HepG2 (cell line): ENCODE results near the gene OPRL1. TPM values are rescaled to one million over a fixed set of nuclear protein-coding genes. Genes with fewer than 3 reads are reported as not detected.

Experiments used
- ARID2 ChIP-seq: sonication (generic); formaldehyde crosslinking; IDR thresholded peaks from 2 replicates; pipeline ENCODE4 v1.8.1; 2022; ENCODE audit warnings: mild to moderate bottlenecking, missing genetic modification reagents, borderline replicate concordance
- MAX ChIP-seq: IDR thresholded peaks from 2 replicates; pipeline ENCODE4 v1.6.1; 2012; ENCODE audit warnings: inconsistent platforms
- PATZ1 ChIP-seq: sonication (generic); formaldehyde crosslinking; IDR thresholded peaks from 2 replicates; pipeline ENCODE4 v1.4.0; 2020; ENCODE audit warnings: missing genetic modification reagents
- POLR2AphosphoS2 ChIP-seq: IDR thresholded peaks from 2 replicates; pipeline ENCODE4 v1.6.1; 2011; ENCODE audit warnings: low read depth, low read length, improper control_type of control experiment
- ZNF362 ChIP-seq: sonication (generic); formaldehyde crosslinking; IDR thresholded peaks from 2 replicates; pipeline ENCODE4 v1.4.0; 2020; ENCODE audit warnings: missing genetic modification reagents, mild to moderate bottlenecking, borderline replicate concordance
- ZNF646 ChIP-seq: sonication (generic); formaldehyde crosslinking; IDR thresholded peaks from 2 replicates; pipeline ENCODE4 v1.9.0; 2021; ENCODE audit warnings: mild to moderate bottlenecking, missing genetic modification reagents
- ZNF746 ChIP-seq: sonication (generic); formaldehyde crosslinking; IDR thresholded peaks from 2 replicates; pipeline ENCODE4 v1.8.0; 2022; ENCODE audit warnings: mild to moderate bottlenecking, missing genetic modification reagents
- polyA plus RNA-seq, 8 experiments: library from polyadenylated mRNA; depleted of rRNA in 3 of 8; stranded (reverse) in 7 of 8; unstranded in 1 of 8; fragments of >200 nt; fragmentation: Illumina TruSeq in 4 of 8; extraction: Trizol in 4 of 8; gene quantifications; 2 replicates each; pipeline versions ENCODE4 v1.2.1 to v1.2.3, GENCODE V29; 2011 to 2016; ENCODE audit warnings: low read depth in 4 of 8, missing spikeins in 1 of 8, mixed read lengths in 1 of 8; ENCODE audit not compliant: insufficient read depth in 1 of 8
- total RNA-seq, 5 experiments: library from RNA; depleted of rRNA; stranded (reverse); fragments of >200 nt; fragmentation: Illumina TruSeq; extraction: Trizol; gene quantifications; 2 replicates each; pipeline ENCODE4 v1.2.3, GENCODE V29; 2016; ENCODE audit warnings: low read depth in 1 of 5
- TF ChIP-seq, protein P1 (sequence below): sonication (generic); formaldehyde crosslinking; IDR thresholded peaks from 2 replicates; pipeline ENCODE4 v1.4.0; 2020; ENCODE audit warnings: low read depth, mild to moderate bottlenecking, missing genetic modification reagents
- TF ChIP-seq, protein P2 (sequence below), 2 experiments: sonication (generic) in 1 of 2; formaldehyde crosslinking in 1 of 2; IDR thresholded peaks; 2 replicates each; pipeline versions ENCODE4 v1.4.0 to v1.6.1; 2016 to 2020; ENCODE audit warnings: borderline replicate concordance in 1 of 2, low read depth in 1 of 2, mild to moderate bottlenecking in 1 of 2, missing genetic modification reagents in 1 of 2

The OPRL1 gene
- total and polyA plus RNA-seq, 2 of the 13 experiments (the other 11 are each of a cell fraction or from before 2014, with no cell fraction given) = 0.35 to 0.71 TPM

DNA sequence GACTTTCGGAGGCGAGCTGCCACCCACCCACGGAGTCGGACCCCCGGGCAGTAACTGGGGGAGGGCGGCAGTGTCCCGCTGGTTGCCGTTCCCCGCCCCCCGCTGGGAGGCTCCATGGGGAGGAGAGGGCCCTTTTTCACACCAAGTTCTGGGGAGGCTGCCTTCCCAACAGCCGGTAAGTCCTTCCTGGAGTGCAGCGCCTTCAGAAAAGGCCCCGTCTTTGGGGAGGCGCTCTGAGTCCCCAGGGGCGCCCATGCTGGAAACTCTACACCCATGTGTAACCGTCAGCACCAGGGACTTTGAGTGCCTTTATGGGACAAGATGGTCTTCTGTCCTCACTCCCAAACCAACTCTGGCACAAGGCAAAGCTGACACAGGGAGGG lies 30.0 kb upstream of the OPRL1 start (continued):
- TF ChIP-seq ZNF646 (peak; percentile 41; the same call in 1 of the 2 replicates), POLR2AphosphoS2 (no peak), PATZ1 (CRISPR knock-in tag) (peak; percentile 93), ARID2 (CRISPR knock-in tag) (no peak), MAX (peak; percentile 28; the same call in 1 of the 2 replicates), ZNF746 (CRISPR knock-in tag) (0 out of 2 replicates have a peak, but pooled peaks have one; percentile 4), ZNF362 (CRISPR knock-in tag) (0 out of 2 replicates have a peak, but pooled peaks have one; percentile 11)
- TF ChIP-seq, protein P1, sequence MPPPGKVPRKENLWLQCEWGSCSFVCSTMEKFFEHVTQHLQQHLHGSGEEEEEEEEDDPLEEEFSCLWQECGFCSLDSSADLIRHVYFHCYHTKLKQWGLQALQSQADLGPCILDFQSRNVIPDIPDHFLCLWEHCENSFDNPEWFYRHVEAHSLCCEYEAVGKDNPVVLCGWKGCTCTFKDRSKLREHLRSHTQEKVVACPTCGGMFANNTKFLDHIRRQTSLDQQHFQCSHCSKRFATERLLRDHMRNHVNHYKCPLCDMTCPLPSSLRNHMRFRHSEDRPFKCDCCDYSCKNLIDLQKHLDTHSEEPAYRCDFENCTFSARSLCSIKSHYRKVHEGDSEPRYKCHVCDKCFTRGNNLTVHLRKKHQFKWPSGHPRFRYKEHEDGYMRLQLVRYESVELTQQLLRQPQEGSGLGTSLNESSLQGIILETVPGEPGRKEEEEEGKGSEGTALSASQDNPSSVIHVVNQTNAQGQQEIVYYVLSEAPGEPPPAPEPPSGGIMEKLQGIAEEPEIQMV = 0 out of 2 replicates have a peak, but pooled peaks have one; percentile 4
- TF ChIP-seq, protein P2, sequence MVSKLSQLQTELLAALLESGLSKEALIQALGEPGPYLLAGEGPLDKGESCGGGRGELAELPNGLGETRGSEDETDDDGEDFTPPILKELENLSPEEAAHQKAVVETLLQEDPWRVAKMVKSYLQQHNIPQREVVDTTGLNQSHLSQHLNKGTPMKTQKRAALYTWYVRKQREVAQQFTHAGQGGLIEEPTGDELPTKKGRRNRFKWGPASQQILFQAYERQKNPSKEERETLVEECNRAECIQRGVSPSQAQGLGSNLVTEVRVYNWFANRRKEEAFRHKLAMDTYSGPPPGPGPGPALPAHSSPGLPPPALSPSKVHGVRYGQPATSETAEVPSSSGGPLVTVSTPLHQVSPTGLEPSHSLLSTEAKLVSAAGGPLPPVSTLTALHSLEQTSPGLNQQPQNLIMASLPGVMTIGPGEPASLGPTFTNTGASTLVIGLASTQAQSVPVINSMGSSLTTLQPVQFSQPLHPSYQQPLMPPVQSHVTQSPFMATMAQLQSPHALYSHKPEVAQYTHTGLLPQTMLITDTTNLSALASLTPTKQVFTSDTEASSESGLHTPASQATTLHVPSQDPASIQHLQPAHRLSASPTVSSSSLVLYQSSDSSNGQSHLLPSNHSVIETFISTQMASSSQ (IDR thresholded peaks at IDR 0.05; ENCODE audit: low read depth) = no peak
- TF ChIP-seq, protein P2 (CRISPR knock-in tag; IDR thresholded peaks at IDR 0.05; ENCODE audit: borderline replicate concordance) = peak; percentile 50; the same call in 1 of the 2 replicates
